GM21515 (cell line): Measurements from ENCODE around the gene PACC1.
"Not testable (repeated sequence)": the region's sequence is repeated elsewhere in the genome, so short reads cannot be mapped to it uniquely, and the experiment has no call there.

Source experiments
- ATAC-seq: cut with Tn5 transposase; IDR thresholded peaks from one replicate; pipeline ENCODE4 v1.9.1; 2021; ENCODE audit not compliant: unreplicated experiment

Gene PACC1

GRCh38 chr1:212341090-212341489, 73.6 kb downstream of the PACC1 start:
- ATAC-seq = no peak

GRCh38 chr1:212329105-212329504, 85.6 kb downstream of the PACC1 start:
- no peak for ATAC-seq

DNA sequence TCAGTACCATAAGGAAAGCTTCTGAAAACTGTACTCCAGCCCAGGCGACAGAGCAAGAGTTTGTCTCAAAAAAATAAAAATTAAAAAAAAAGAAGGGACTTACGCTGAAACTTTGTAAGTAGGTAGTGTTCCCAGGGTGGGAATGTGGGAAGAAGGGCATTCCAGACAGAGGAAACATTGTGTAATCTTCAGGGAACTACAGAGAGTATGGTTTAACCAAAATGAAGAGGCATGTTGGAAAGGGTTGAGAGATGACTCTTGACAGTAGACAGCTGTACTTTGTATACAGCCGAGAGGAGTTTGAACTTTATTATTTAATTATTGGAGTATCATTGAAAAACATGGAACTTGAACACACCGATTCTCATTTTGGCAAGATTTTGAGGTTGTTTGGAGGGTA, 86.4 kb downstream of the PACC1 start:
- no peak for ATAC-seq

- no peak for ATAC-seq
Observed at GRCh38 chr1:212326541-212326940, 88.1 kb downstream of the PACC1 start.

DNA sequence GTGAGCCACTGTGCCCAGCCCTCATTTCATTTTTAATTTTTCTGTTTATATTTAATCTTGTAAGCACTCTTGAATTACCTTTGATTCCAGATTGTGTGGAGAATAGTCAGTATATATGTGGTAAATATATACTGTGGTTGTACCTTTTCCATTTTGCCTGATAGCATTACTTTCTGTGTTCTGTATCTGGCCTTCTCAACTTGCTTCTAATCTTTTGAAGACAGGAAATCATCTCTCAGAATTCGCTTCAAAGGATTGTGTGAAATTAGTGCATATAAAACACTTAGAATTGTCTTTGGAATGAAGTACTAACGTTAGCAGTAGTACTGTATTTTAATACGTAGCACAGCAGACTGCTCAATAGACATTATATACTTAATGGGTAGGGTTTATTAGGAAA, 91.6 kb downstream of the PACC1 start:
- ATAC-seq = no peak

DNA sequence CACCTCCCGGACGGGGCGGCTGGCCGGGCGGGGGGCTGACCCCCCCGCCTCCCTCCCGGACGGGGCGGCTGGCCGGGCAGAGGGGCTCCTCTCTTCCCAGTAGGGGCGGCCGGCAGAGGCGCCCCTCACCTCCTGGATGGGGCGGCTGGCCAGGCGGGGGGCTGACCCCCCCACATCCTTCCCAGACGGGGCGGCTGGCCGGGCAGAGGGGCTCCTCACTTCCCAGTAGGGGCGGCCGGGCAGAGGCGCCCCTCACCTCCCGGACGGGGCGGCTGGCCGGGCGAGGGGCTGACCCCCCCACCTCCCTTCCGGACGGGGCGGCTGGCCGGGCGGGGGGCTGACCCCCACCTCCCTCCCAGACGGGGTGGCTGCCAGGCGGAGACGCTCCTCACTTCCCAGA, 93.7 kb downstream of the PACC1 start:
- ATAC-seq = not testable (repeated sequence)

DNA sequence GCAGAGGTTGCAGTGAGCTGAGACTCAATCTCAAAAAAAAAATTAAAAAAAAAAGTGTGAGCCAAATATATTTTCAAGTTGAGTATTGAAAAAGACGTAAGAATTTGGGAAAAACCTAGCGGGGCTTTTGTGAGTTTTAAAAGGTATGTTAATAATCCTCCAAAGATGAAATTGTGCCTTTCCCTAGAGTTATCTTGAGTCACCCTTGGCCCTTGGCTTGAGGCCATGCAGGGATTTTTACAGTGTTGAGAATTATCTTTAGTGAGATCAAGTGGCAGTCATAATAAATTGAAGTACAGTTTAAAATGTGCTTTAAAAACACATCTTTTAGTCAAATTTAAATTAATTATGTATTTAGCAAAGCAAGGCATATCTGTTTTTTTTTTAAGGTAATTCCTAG, 96.8 kb downstream of the PACC1 start:
- ATAC-seq = no peak

- ATAC-seq = no peak
Observed at GRCh38 chr1:212315907-212316306, 98.8 kb downstream of the PACC1 start.

- ATAC-seq = no peak
Observed at GRCh38 chr1:212315184-212315583, 99.5 kb downstream of the PACC1 start.
